Endodermal cell (in vitro differentiated cells): Measurements from ENCODE around the gene DBP. TPM values are rescaled to one million over a fixed set of nuclear protein-coding genes. Genes with fewer than 3 reads are reported as not detected.

Source experiments
- DNase-seq: peaks from one replicate; pipeline ENCODE4 v3.0.0-alpha.2; 2017
- H3K27ac ChIP-seq: 2 replicates; pipeline ENCODE4 v1.5.1; 2013; ENCODE audit warnings: mild to moderate bottlenecking, low read depth, low read length, moderate library complexity
- H3K27me3 ChIP-seq: 2 replicates; pipeline ENCODE4 v1.6.1; 2013; ENCODE audit warnings: mild to moderate bottlenecking, low read length, moderate library complexity; ENCODE audit not compliant: insufficient read depth, control insufficient read depth, poor library complexity, severe bottlenecking
- H3K36me3 ChIP-seq: 2 replicates; pipeline ENCODE4 v1.7.0; 2013; ENCODE audit warnings: mild to moderate bottlenecking, low read length, moderate library complexity; ENCODE audit not compliant: control insufficient read depth, insufficient read depth
- H3K4me1 ChIP-seq: one replicate; pipeline ENCODE4 v1.7.0; 2013; ENCODE audit warnings: low read length; ENCODE audit not compliant: control insufficient read depth, insufficient read depth
- H3K4me3 ChIP-seq: 2 replicates; pipeline ENCODE4 v1.5.1; 2013; ENCODE audit warnings: mild to moderate bottlenecking, low read length, moderate library complexity
- H3K9ac ChIP-seq: 2 replicates; pipeline ENCODE4 v1.6.1; 2013; ENCODE audit warnings: mild to moderate bottlenecking, low read length, moderate library complexity; ENCODE audit not compliant: poor library complexity, severe bottlenecking; ENCODE audit errors: extremely low read depth
- H3K9me3 ChIP-seq: 2 replicates; pipeline ENCODE4 v1.6.1; 2013; ENCODE audit warnings: mild to moderate bottlenecking, low read length, moderate library complexity; ENCODE audit not compliant: control insufficient read depth
- H3K27ac Mint-ChIP-seq: 2 replicates; pipeline ENCODE4 v1.8.0; 2020; ENCODE audit warnings: mixed read lengths
- H3K27me3 Mint-ChIP-seq: 2 replicates; pipeline ENCODE4 v1.8.0; 2021; ENCODE audit warnings: mild to moderate bottlenecking, mixed read lengths; ENCODE audit not compliant: insufficient read depth
- H3K36me3 Mint-ChIP-seq: 2 replicates; pipeline ENCODE4 v1.8.0; 2020; ENCODE audit warnings: low read depth, mixed read lengths
- H3K4me1 Mint-ChIP-seq: 2 replicates; pipeline ENCODE4 v1.8.0; 2020; ENCODE audit warnings: mixed read lengths
- H3K4me3 Mint-ChIP-seq: 2 replicates; pipeline ENCODE4 v1.8.0; 2020; ENCODE audit warnings: mild to moderate bottlenecking, moderate library complexity, mixed read lengths
- H3K9me3 Mint-ChIP-seq: 2 replicates; pipeline ENCODE4 v1.8.0; 2020; ENCODE audit warnings: mild to moderate bottlenecking, mixed read lengths
- WGBS, 2 experiments: methylation state at CpG; one replicate each; pipeline versions ENCODE4 v1.1.5 to v1.1.7; 2013; ENCODE audit warnings: missing lambda C conversion rate in 2 of 2, mixed read lengths in 1 of 2; ENCODE audit not compliant: insufficient coverage in 1 of 2, insufficient read length in 1 of 2; 5-methylcytosine and 5-hydroxymethylcytosine counted together
- total RNA-seq, 2 donors: library from RNA; stranded (reverse); fragmentation: NEBNext Ultra II Directional in 1 of 2; extraction: Animal tissue kit (Norgen Biotek cat#: 25700) in 1 of 2; gene quantifications; 2 replicates in 1 of 2; 3 replicates in 1 of 2; pipeline ENCODE4 v1.2.1, GENCODE V29; 2021
- TF ChIP-seq, protein P1 (sequence below): fragments of 200-600 bp; sonication (generic); conservative IDR thresholded peaks from 2 replicates; pipeline ENCODE4 v1.5.0; 2021; ENCODE audit warnings: antibody characterized with exemption, mild to moderate bottlenecking

DBP gene
- total RNA-seq, 2 donors from 2014 or later = 5.3 to 13.1 TPM

DNA sequence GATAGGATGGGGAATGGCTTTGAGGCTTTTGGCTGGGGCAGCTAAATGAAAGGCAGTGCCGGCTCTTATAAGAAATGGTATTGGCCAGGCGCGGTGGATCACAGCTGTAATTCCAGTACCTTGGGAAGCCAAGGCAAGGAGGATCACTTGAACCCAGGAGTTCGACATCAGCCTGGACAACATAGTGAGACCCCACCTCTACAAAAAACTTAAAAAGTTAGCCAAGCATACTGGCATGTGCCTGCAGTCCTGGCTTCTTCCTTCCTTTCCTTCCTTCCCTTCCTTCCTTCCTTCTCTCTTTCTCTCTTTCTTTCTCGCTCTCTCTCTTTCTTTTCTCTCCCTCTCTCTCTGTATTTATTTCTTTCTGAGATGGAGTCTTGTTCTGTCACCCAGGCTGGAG is 5.7 kb upstream of the DBP start:
- Mint-ChIP-seq H3K36me3 (peaks cover 25% of the 10 kb centered on the region), H3K4me3 (no peak overlapping the region), H3K9me3 (peaks cover 2% of the 10 kb centered on the region), H3K4me1 (peaks cover 21% of the 10 kb centered on the region), H3K27me3 (peaks cover 31% of the 10 kb centered on the region), H3K27ac (no peak overlapping the region)
- Histone ChIP-seq H3K4me1 (no peaks in the 10 kb centered on the region), H3K9me3 (no peaks in the 10 kb centered on the region), H3K36me3 (no peaks in the 10 kb centered on the region), H3K27ac (no peak overlapping the region), H3K4me3 (no peak overlapping the region), H3K9ac (no peak overlapping the region), H3K27me3 (no peaks in the 10 kb centered on the region)
- no peak for DNase-seq
- TF ChIP-seq, protein P1, sequence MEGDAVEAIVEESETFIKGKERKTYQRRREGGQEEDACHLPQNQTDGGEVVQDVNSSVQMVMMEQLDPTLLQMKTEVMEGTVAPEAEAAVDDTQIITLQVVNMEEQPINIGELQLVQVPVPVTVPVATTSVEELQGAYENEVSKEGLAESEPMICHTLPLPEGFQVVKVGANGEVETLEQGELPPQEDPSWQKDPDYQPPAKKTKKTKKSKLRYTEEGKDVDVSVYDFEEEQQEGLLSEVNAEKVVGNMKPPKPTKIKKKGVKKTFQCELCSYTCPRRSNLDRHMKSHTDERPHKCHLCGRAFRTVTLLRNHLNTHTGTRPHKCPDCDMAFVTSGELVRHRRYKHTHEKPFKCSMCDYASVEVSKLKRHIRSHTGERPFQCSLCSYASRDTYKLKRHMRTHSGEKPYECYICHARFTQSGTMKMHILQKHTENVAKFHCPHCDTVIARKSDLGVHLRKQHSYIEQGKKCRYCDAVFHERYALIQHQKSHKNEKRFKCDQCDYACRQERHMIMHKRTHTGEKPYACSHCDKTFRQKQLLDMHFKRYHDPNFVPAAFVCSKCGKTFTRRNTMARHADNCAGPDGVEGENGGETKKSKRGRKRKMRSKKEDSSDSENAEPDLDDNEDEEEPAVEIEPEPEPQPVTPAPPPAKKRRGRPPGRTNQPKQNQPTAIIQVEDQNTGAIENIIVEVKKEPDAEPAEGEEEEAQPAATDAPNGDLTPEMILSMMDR = no peak
- WGBS, 2 experiments = 85 to 92% methylated on average over 4 to 5 of the region's 5 CpGs

DNA sequence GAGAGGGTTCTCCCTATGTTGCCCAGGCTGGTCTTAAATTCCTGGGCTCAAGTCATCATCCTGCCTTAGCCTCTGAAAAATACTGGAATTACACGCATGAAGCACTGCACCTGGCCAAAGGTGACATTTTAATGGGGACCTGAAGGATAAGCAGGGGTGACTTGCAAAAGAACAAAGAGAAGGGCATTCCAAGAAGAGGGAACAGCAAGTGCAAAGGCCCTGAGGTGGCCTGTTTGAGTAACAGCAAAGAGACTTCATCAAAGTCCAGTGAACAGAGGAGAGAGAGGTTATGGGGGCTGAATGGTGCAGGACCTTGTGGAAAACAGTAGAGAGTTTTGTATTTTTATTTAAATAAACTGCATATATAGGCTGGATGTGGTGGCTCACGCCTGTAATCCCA is 4.7 kb upstream of the DBP start:
- Histone ChIP-seq H3K4me1 (no peaks in the 10 kb centered on the region), H3K9me3 (no peaks in the 10 kb centered on the region), H3K27me3 (no peaks in the 10 kb centered on the region), H3K9ac (no peak overlapping the region), H3K36me3 (no peaks in the 10 kb centered on the region), H3K27ac (no peak overlapping the region), H3K4me3 (no peak overlapping the region)
- peaks cover 25% of the 10 kb centered on the region for H3K36me3 Mint-ChIP-seq
- peaks cover 18% of the 10 kb centered on the region for H3K4me1 Mint-ChIP-seq
- TF ChIP-seq, protein P1 = no peak
- WGBS, 2 experiments = 99 to 100% methylated on average over 2 of the region's 2 CpGs
- no peak overlapping the region for H3K4me3 Mint-ChIP-seq
- no peak overlapping the region for H3K27ac Mint-ChIP-seq
- peaks cover 2% of the 10 kb centered on the region for H3K9me3 Mint-ChIP-seq
- peaks cover 39% of the 10 kb centered on the region for H3K27me3 Mint-ChIP-seq
- DNase-seq = no peak

DNA sequence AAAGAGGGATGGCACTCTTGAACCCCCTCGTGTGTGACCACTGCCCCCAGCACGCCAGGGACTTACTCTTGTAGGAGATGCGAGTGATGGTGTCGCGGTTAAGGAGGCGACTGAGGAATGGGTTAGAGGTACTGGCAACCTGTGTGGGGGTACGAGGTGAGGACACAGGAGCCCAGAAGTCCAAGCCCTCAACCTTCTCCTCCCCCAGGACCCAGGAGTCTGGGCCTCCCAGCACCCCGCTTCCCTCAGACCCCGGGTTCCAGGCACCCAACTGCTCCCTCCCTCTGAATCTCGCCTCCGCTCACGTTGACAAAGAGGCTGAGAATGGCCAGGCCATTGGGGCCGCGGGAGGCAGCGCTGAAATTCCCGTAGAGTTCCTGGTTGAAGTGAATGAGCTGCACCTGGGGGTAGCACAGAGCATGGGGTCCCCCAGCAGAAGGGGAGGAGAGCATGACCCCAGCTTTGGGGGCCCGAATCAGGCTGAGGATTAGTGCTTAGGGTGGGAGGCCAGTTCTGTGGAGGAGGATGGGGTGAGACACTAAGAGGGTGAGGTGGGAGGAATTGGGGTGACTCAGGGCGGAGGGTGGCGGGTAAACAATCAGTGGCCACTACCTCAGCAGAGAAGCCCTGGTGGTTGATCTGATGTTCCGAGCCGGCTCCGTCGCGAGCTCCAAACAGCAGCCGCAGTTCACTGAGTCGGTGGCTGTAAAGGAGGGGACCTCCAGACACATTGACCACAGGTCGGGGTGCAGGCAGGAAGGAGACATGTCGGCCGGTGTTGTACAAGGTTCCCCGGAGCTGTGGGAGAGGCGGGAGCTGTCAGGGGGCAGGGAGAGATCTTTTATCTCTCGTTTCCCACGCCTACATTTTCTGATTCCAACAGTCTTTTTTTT is 2.5 kb upstream of the DBP start:
- peaks cover 2% of the 10 kb centered on the region for H3K9me3 Mint-ChIP-seq
- Histone ChIP-seq H3K27me3 (peaks cover 11% of the 10 kb centered on the region), H3K9ac (no peak overlapping the region), H3K4me1 (peaks cover 3% of the 10 kb centered on the region), H3K27ac (no peak overlapping the region), H3K4me3 (no peak overlapping the region), H3K36me3 (no peaks in the 10 kb centered on the region), H3K9me3 (no peaks in the 10 kb centered on the region)
- peaks cover 49% of the 10 kb centered on the region for H3K27me3 Mint-ChIP-seq
- peak overlapping the region; percentile 49 for H3K4me3 Mint-ChIP-seq
- H3K4me1 Mint-ChIP-seq = peaks cover 14% of the 10 kb centered on the region
- DNase-seq = peak; percentile 67
- H3K27ac Mint-ChIP-seq = peak overlapping the region; percentile 87
- 88 to 92% methylated on average over 16 to 31 of the region's 33 CpGs for WGBS, 2 experiments
- H3K36me3 Mint-ChIP-seq = peaks cover 25% of the 10 kb centered on the region
- TF ChIP-seq, protein P1 = no peak
